Measurements from ENCODE around the gene LCK. TPM values are rescaled to one million over a fixed set of nuclear protein-coding genes. Genes with fewer than 3 reads are reported as not detected.
A peak's percentile ranks its signal among the peaks of the same experiment; 100 is the strongest.

The LCK gene
- total and polyA plus RNA-seq, 2 experiments from 2014 or later, result 0.40 to 0.79 TPM

DNA sequence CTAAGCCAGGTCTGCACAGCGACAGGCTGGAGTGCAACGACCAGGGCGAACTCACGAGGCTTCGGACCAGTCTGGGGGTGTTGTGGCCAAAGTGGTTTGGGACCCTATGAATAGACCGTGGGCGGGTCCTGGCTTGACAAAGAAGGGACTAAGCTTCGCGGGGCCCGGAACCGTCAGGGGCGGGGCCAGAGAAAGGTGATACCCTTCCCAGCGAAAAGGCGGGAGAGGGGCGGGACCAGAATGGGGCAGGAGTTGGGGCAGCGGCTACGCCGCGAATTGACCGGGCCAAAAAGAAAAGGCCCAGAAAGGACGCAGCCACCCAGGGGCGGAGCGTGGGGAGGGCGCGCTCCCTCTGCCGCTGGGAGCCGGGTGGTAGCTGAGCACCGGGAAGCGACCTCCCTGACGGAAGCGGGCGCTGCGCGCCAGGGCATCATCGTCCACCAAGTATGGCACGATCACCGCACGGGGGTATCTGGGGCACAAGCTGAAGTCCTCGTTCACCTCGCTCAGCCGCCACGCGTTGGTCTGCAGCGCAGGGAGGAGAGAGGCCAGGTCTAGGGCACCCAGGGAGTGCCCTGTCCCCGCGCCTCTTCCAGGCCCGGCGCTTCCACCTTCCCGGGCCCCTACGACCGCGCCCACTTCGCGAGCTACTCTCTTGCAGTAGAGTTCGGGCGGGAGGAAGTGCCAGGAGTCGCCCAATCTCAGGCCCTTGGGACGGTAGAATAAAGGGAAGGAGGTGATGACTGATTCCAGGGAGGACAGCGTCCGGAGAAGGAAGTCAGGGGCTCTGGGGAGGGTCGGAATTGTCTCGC, 10.7 kb upstream of the LCK start:
- Histone ChIP-seq H3K4me2 (peak overlapping the region; percentile 99), H3K9me3 (ENCODE audit: low read depth) (no peaks in the 10 kb centered on the region), H3K36me3 (replicated peaks; ENCODE audit: insufficient read depth, low read depth) (no peaks in the 10 kb centered on the region), H4K20me1 (ENCODE audit: insufficient read depth, poor library complexity, severe bottlenecking) (no peaks in the 10 kb centered on the region), H3K4me3 (peak overlapping the region; percentile 89), H3K27me3 (no peaks in the 10 kb centered on the region), H3K79me2 (peaks cover 2% of the 10 kb centered on the region), H3K9me2 (replicated peaks; ENCODE audit: insufficient read depth) (no peaks in the 10 kb centered on the region), H2AFZ (peak overlapping the region; percentile 94), H3K4me1 (ENCODE audit: insufficient read depth) (peaks cover 4% of the 10 kb centered on the region), H3K27ac (peak overlapping the region; percentile 88)
- peak; percentile 77 for DNase-seq (ENCODE audit: low spot score)
- 3% methylated on average over 50 of the region's 62 CpGs for WGBS (ENCODE audit: low lambda C conversion rate, missing lambda C conversion rate)
- TF ChIP-seq EZH2phosphoT487 (IDR thresholded peaks at IDR 0.05; ENCODE audit: low read depth, severe bottlenecking, unreplicated experiment) (no peak), EZH2 (IDR thresholded peaks at IDR 0.05; ENCODE audit: borderline replicate concordance) (no peak)
- TF ChIP-seq, protein P1, sequence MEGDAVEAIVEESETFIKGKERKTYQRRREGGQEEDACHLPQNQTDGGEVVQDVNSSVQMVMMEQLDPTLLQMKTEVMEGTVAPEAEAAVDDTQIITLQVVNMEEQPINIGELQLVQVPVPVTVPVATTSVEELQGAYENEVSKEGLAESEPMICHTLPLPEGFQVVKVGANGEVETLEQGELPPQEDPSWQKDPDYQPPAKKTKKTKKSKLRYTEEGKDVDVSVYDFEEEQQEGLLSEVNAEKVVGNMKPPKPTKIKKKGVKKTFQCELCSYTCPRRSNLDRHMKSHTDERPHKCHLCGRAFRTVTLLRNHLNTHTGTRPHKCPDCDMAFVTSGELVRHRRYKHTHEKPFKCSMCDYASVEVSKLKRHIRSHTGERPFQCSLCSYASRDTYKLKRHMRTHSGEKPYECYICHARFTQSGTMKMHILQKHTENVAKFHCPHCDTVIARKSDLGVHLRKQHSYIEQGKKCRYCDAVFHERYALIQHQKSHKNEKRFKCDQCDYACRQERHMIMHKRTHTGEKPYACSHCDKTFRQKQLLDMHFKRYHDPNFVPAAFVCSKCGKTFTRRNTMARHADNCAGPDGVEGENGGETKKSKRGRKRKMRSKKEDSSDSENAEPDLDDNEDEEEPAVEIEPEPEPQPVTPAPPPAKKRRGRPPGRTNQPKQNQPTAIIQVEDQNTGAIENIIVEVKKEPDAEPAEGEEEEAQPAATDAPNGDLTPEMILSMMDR (IDR thresholded peaks at IDR 0.05; ENCODE audit: poor library complexity), result peak; percentile 36

DNA sequence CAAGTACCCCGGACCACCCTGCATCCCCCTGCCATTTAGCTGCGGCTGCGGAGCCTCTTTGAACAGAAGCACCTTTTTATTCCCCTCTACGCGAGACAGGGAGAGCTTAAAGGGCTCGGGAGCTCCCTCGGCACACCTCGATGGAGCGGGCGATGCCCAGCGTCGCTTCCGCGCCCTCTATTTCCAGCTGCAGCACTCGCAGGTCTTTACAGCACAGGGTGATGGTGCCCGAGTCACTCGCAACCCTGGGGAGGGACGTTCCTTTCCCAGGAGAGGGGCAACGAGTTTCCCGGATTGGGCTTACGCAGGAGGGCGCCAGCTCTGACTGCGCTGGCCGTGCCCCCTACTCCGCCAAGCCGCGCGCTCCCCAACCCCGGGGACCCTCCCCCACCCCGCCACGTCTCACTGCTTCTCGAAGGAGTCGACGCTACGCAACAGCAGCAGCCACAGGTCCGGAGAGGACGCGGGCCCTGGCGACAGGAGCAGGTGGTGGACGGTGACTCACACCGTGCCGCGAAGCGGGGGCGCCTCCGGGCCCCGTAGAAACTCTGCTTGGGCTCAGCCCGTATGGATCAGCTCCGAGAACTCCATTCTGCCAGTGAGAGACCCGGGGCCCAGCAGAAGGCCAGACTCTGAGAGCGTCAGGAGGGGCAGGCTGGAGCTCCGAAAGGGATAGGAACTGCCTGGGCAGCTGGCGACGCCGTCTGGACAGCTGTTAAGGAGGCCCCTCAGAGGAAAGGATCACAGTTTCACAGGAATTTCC, 9.9 kb upstream of the LCK start:
- peak overlapping the region; percentile 89 for H3K4me3 ChIP-seq
- 2% methylated on average over 35 of the region's 55 CpGs for WGBS (ENCODE audit: low lambda C conversion rate, missing lambda C conversion rate)
- H3K79me2 ChIP-seq, result peaks cover 2% of the 10 kb centered on the region
- H3K4me2 ChIP-seq, result peak overlapping the region; percentile 99
- peaks cover 4% of the 10 kb centered on the region for H3K4me1 ChIP-seq (ENCODE audit: insufficient read depth)
- H3K27ac ChIP-seq, result peak overlapping the region; percentile 88
- TF ChIP-seq, protein P1 (IDR thresholded peaks at IDR 0.05; ENCODE audit: poor library complexity), result peak; percentile 1
- TF ChIP-seq EZH2 (IDR thresholded peaks at IDR 0.05; ENCODE audit: borderline replicate concordance), result no peak
- H3K27me3 ChIP-seq, result no peaks in the 10 kb centered on the region
- H2AFZ ChIP-seq, result peak overlapping the region; percentile 94
- H3K9me3 ChIP-seq (ENCODE audit: low read depth), result no peaks in the 10 kb centered on the region
- H3K9me2 ChIP-seq (replicated peaks; ENCODE audit: insufficient read depth), result no peaks in the 10 kb centered on the region
- H3K36me3 ChIP-seq (replicated peaks; ENCODE audit: insufficient read depth, low read depth), result no peaks in the 10 kb centered on the region
- H4K20me1 ChIP-seq (ENCODE audit: insufficient read depth, poor library complexity, severe bottlenecking), result no peaks in the 10 kb centered on the region
- DNase-seq (ENCODE audit: low spot score), result peak; percentile 77

DNA sequence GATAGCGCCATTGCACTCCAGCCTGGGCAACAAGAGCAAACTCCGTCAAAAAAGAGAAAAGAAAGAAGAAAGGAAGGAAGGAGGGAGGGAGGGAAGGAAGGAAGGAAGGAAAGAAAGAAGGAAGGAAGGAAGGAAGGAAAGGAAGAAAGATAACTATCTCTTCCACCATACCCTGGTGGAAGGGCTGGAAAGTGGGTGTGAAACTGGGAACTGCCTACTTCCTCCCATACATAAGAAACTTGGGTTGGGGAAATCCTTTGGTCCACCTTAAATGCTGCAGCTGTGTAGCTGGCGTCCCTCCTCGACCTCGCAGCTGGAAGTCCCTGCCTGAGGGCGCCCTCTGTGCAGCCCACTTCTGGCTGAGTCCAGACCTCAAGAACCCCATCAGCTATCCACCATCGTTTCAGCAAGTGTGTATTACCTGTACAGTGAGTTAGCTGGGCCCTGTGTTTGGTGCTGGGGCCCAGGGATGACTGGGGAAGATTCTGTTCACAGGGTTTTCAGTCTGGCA, 8.7 kb upstream of the LCK start:
- no peak for DNase-seq (ENCODE audit: low spot score)

More for the DNA sequence above, 8.7 kb upstream of the LCK start:
- Histone ChIP-seq H3K27me3 (no peaks in the 10 kb centered on the region), H3K79me2 (peaks cover 2% of the 10 kb centered on the region), H3K9me2 (replicated peaks; ENCODE audit: insufficient read depth) (no peaks in the 10 kb centered on the region), H3K9me3 (ENCODE audit: low read depth) (no peaks in the 10 kb centered on the region), H4K20me1 (ENCODE audit: insufficient read depth, poor library complexity, severe bottlenecking) (no peaks in the 10 kb centered on the region), H3K4me3 (no peak overlapping the region), H3K27ac (no peak overlapping the region), H3K4me1 (ENCODE audit: insufficient read depth) (peaks cover 4% of the 10 kb centered on the region), H2AFZ (no peak overlapping the region), H3K4me2 (peak overlapping the region; percentile 24), H3K36me3 (replicated peaks; ENCODE audit: insufficient read depth, low read depth) (no peaks in the 10 kb centered on the region)
- no peak for TF ChIP-seq EZH2 (IDR thresholded peaks at IDR 0.05; ENCODE audit: borderline replicate concordance)
- TF ChIP-seq, protein P1 (IDR thresholded peaks at IDR 0.05; ENCODE audit: poor library complexity), result no peak
- TF ChIP-seq EZH2phosphoT487 (IDR thresholded peaks at IDR 0.05; ENCODE audit: low read depth, severe bottlenecking, unreplicated experiment), result no peak
- WGBS (ENCODE audit: low lambda C conversion rate, missing lambda C conversion rate), result 46% methylated on average over 7 of the region's 7 CpGs
